Liver (tissue), 9 donors: ENCODE data around the gene IGLON5. TPM values are rescaled to one million over a fixed set of nuclear protein-coding genes. Genes with fewer than 3 reads are reported as not detected.

Experiments used
- DNase-seq: peaks from one replicate; pipeline ENCODE4 v3.0.0-alpha.2; 2017; ENCODE audit warnings: low spot score
- H3K27ac ChIP-seq, 2 donors: one replicate each; pipeline ENCODE4 v1.7.0; 2013; ENCODE audit warnings: inconsistent platforms in 2 of 2, low read length in 2 of 2, control low read depth in 1 of 2, low read depth in 1 of 2, mild to moderate bottlenecking in 1 of 2
- H3K27me3 ChIP-seq, 4 donors: one replicate each; pipeline versions ENCODE4 v1.6.1 to v1.7.0; 2013; ENCODE audit warnings: low read length in 3 of 4, inconsistent platforms in 1 of 4, mild to moderate bottlenecking in 1 of 4, moderate library complexity in 1 of 4; ENCODE audit not compliant: control insufficient read depth in 4 of 4, insufficient read depth in 4 of 4
- H3K36me3 ChIP-seq, 4 donors: one replicate each; pipeline versions ENCODE4 v1.6.1 to v1.7.0; 2013; ENCODE audit warnings: low read length in 3 of 4, mild to moderate bottlenecking in 3 of 4, low read depth in 1 of 4, moderate library complexity in 1 of 4; ENCODE audit not compliant: control insufficient read depth in 4 of 4, insufficient read depth in 3 of 4
- H3K4me1 ChIP-seq, 4 donors: one replicate each; pipeline versions ENCODE4 v1.6.1 to v1.7.0; 2013; ENCODE audit warnings: low read length in 3 of 4, mild to moderate bottlenecking in 3 of 4, moderate library complexity in 1 of 4; ENCODE audit not compliant: control insufficient read depth in 4 of 4, insufficient read depth in 4 of 4
- H3K4me3 ChIP-seq, 3 donors: one replicate each; pipeline versions ENCODE4 v1.6.1 to v1.7.0; 2013; ENCODE audit warnings: low read length in 3 of 3, control low read depth in 1 of 3, low read depth in 1 of 3, mild to moderate bottlenecking in 1 of 3
- H3K9ac ChIP-seq, 2 donors: one replicate each; pipeline ENCODE4 v1.7.0; 2013; ENCODE audit warnings: low read length in 2 of 2, mild to moderate bottlenecking in 2 of 2, moderate library complexity in 2 of 2, control low read depth in 1 of 2, low read depth in 1 of 2
- H3K9me3 ChIP-seq, 4 donors: one replicate each; pipeline versions ENCODE4 v1.6.1 to v1.7.0; 2013; ENCODE audit warnings: low read length in 3 of 4; ENCODE audit not compliant: control insufficient read depth in 4 of 4
- CTCF ChIP-seq: fragments of 150-350 bp; IDR thresholded peaks from 2 replicates; pipeline ENCODE4 v1.5.1; 2017; ENCODE audit warnings: improper control_type of control experiment, low read depth, low read length; ENCODE audit not compliant: missing input control
- EGR1 ChIP-seq, 2 donors: IDR thresholded peaks; 2 replicates each; pipeline ENCODE4 v1.6.1; 2016 to 2018; ENCODE audit warnings: antibody characterized with exemption in 2 of 2, low read depth in 2 of 2
- FOXA2 ChIP-seq: IDR thresholded peaks from 2 replicates; pipeline ENCODE4 v1.6.1; 2016; ENCODE audit warnings: antibody characterized with exemption
- GABPA ChIP-seq, 2 donors: IDR thresholded peaks in 1 of 2; conservative IDR thresholded peaks in 1 of 2; 2 replicates each; pipeline ENCODE4 v1.6.1; 2016; ENCODE audit warnings: antibody characterized with exemption in 2 of 2, mild to moderate bottlenecking in 1 of 2, moderate library complexity in 1 of 2
- JUND ChIP-seq, 2 donors: IDR thresholded peaks; 2 replicates each; pipeline ENCODE4 v1.6.1; 2016; ENCODE audit warnings: antibody characterized with exemption in 2 of 2
- MAX ChIP-seq: IDR thresholded peaks from 2 replicates; pipeline ENCODE4 v1.6.1; 2016; ENCODE audit warnings: antibody characterized with exemption
- NR2F2 ChIP-seq: IDR thresholded peaks from 2 replicates; pipeline ENCODE4 v1.6.1; 2016; ENCODE audit warnings: antibody characterized with exemption
- REST ChIP-seq: IDR thresholded peaks from 2 replicates; pipeline ENCODE4 v1.6.1; 2016; ENCODE audit warnings: antibody characterized with exemption, mild to moderate bottlenecking
- RXRA ChIP-seq, 2 donors: IDR thresholded peaks; 2 replicates each; pipeline ENCODE4 v1.6.1; 2017 to 2018; ENCODE audit warnings: antibody characterized with exemption in 2 of 2, mild to moderate bottlenecking in 1 of 2
- SP1 ChIP-seq: IDR thresholded peaks from 2 replicates; pipeline ENCODE4 v1.6.1; 2018; ENCODE audit warnings: antibody characterized with exemption, mild to moderate bottlenecking
- TAF1 ChIP-seq: conservative IDR thresholded peaks from 2 replicates; pipeline ENCODE4 v1.6.1; 2016; ENCODE audit warnings: antibody characterized with exemption, mild to moderate bottlenecking
- YY1 ChIP-seq: IDR thresholded peaks from 2 replicates; pipeline ENCODE4 v1.6.1; 2016; ENCODE audit warnings: antibody characterized with exemption, mild to moderate bottlenecking
- ZBTB33 ChIP-seq: IDR thresholded peaks from 2 replicates; pipeline ENCODE4 v1.6.1; 2016; ENCODE audit warnings: antibody characterized with exemption
- WGBS: extraction: QIAGEN DNeasy Blood & Tissue Kit; methylation state at CpG from one replicate; pipeline ENCODE4 v1.1.7; 2013; 5-methylcytosine and 5-hydroxymethylcytosine counted together
- polyA plus RNA-seq, 2 donors: library from polyadenylated mRNA; stranded (reverse) in 1 of 2; unstranded in 1 of 2; fragments of 200-250 nt in 1 of 2; fragments of >200 nt in 1 of 2; fragmentation: Nextera tagmentation in 1 of 2; extraction: Ambion mirVana in 1 of 2; gene quantifications; one replicate each; pipeline versions ENCODE4 v1.2.1 to v1.2.3, GENCODE V29; 2013 to 2015
- total RNA-seq, 2 donors: library from RNA; depleted of rRNA; stranded (reverse); fragments of >200 nt; gene quantifications; one replicate each; pipeline ENCODE4 v1.2.3, GENCODE V29; 2014
- donor health status: healthy.
- donor health status: healthy.
- donor health status: healthy.
- donor health status: healthy.
- donor health status: healthy.

IGLON5 gene
- total and polyA plus RNA-seq, 4 donors, result 0.25 to 0.46 (median 0.25) TPM; not detected in 1

- WGBS, result 21% methylated on average over 36 of the region's 36 CpGs
- no peak for DNase-seq
- peaks cover 0 to 9% (median under 1%) of the 10 kb centered on the region in 4 donors for H3K4me1 ChIP-seq
- no peak overlapping the region for H3K9ac ChIP-seq
- H3K27ac ChIP-seq, result peak overlapping the region in 1 of 2 donors; percentile 7
- H3K36me3 ChIP-seq, result peaks cover 0 to 2% (median 0%) of the 10 kb centered on the region in 4 donors
- no peak for TF ChIP-seq MAX
- no peak for TF ChIP-seq EGR1 (IDR thresholded peaks at IDR 0.05; ENCODE audit: low read depth in 2 of 2)
- no peak for TF ChIP-seq TAF1
- TF ChIP-seq REST, result no peak
- TF ChIP-seq SP1, result no peak
- TF ChIP-seq CTCF, result no peak
- no peak for TF ChIP-seq JUND (IDR thresholded peaks at IDR 0.05)
- TF ChIP-seq FOXA2, result no peak
- TF ChIP-seq ZBTB33, result no peak
- no peak for TF ChIP-seq GABPA (IDR thresholded peaks at IDR 0.05 in 1 of 2, conservative IDR thresholded peaks at IDR 0.05 in 1 of 2)
- no peak for TF ChIP-seq YY1
- no peak for TF ChIP-seq NR2F2
- no peak for TF ChIP-seq RXRA (IDR thresholded peaks at IDR 0.05)
- peaks cover 0 to 4% (median 0%) of the 10 kb centered on the region in 4 donors for H3K27me3 ChIP-seq
- no peak overlapping the region for H3K4me3 ChIP-seq
- no peaks in the 10 kb centered on the region for H3K9me3 ChIP-seq
Measured at GRCh38 chr19:51326216-51327065, 15.0 kb downstream of the IGLON5 start.
